HepG2 (cell line): ENCODE measurements around the gene CDH13. TPM values are rescaled to one million over a fixed set of nuclear protein-coding genes. Genes with fewer than 3 reads are reported as not detected.
A peak's percentile ranks its signal among the peaks of the same experiment; 100 is the strongest.

ENCODE experiments used
- ATAC-seq: fragments of 200-7000 bp; cut with Tn5 transposase; 3 replicates; pipeline ENCODE4 v1.9.1; 2020; ENCODE audit warnings: mild to moderate bottlenecking, moderate library complexity
- BruUV-seq: library from RNA; stranded (reverse); fragments of 400-500 nt; replicated peaks from 2 replicates; lab custom pipeline; 2021; lab: Mats Ljungman, UMichigan
- CTCF ChIA-PET: fragments of 300-600 bp; formaldehyde crosslinking; extraction: SDS; loops from one replicate; lab custom pipeline; 2021; ENCODE audit warnings: low total read pairs, inconsistent platforms, low intra/inter-chr PET ratio; lab: Yijun Ruan, JAX
- POLR2A ChIA-PET: fragments of 350-600 bp; sonication (Branson Sonifier 250); formaldehyde crosslinking; loops from one replicate; lab custom pipeline; 2020; ENCODE audit warnings: antibody characterized with exemption, inconsistent platforms; lab: Yijun Ruan, JAX
- DNase-seq: peaks from one replicate; pipeline ENCODE4 v3.0.0-alpha.2; 2015; ENCODE audit warnings: low spot score
- FAIRE-seq: peaks from 3 replicates; lab custom pipeline; 2011; peaks lifted over from hg19 to GRCh38; lab: Jason Lieb, UNC
- H2AFZ ChIP-seq: one replicate; pipeline ENCODE4 v1.6.1; 2011; ENCODE audit warnings: low read length, inconsistent platforms
- H3K27ac ChIP-seq: fragments of 300-600 bp; 3 replicates; pipeline ENCODE4 v1.8.0; 2011; ENCODE audit warnings: mixed run types, mild to moderate bottlenecking, mixed read lengths, low read length, inconsistent platforms; ENCODE audit not compliant: insufficient read depth; ENCODE audit errors: extremely low read length
- H3K27me3 ChIP-seq, 2 experiments: fragments of 200-600 bp in 1 of 2; 2 replicates in 1 of 2; 3 replicates in 1 of 2; pipeline versions ENCODE4 v1.6.0 to v1.8.0; 2011; ENCODE audit warnings: low read length in 2 of 2, mild to moderate bottlenecking in 2 of 2, moderate library complexity in 2 of 2, inconsistent platforms in 1 of 2; ENCODE audit not compliant: insufficient read depth in 2 of 2, control insufficient read depth in 1 of 2
- H3K36me3 ChIP-seq, 2 experiments: fragments of 200-600 bp in 1 of 2; replicated peaks in 1 of 2; 2 replicates in 1 of 2; 3 replicates in 1 of 2; pipeline versions ENCODE4 v1.5.1 to v1.8.0; 2011; ENCODE audit warnings: low read length in 2 of 2, inconsistent platforms in 1 of 2; ENCODE audit not compliant: insufficient read depth in 2 of 2, control insufficient read depth in 1 of 2
- H3K4me1 ChIP-seq: 2 replicates; pipeline ENCODE4 v1.5.1; 2012; ENCODE audit warnings: low read length, inconsistent platforms; ENCODE audit not compliant: insufficient read depth
- H3K4me2 ChIP-seq: 2 replicates; pipeline ENCODE4 v1.6.0; 2011; ENCODE audit warnings: low read depth, low read length, inconsistent platforms
- H3K4me3 ChIP-seq, 3 experiments: fragments of 200-600 bp in 1 of 3; sonication (generic), shearing (Covaris generic) in 1 of 3; replicated peaks in 1 of 3; 2 replicates each; pipeline ENCODE4 v1.5.1; 2011 to 2016; ENCODE audit warnings: low read length in 3 of 3, inconsistent platforms in 2 of 3, low read depth in 2 of 3, mild to moderate bottlenecking in 2 of 3, control low read depth in 1 of 3, mixed read lengths in 1 of 3; ENCODE audit not compliant: insufficient read depth in 1 of 3
- H3K79me2 ChIP-seq: one replicate; pipeline ENCODE4 v1.6.1; 2011; ENCODE audit warnings: low read length, inconsistent platforms; ENCODE audit not compliant: insufficient read depth
- H3K9ac ChIP-seq: 2 replicates; pipeline ENCODE4 v1.6.0; 2011; ENCODE audit warnings: mild to moderate bottlenecking, low read depth, low read length, inconsistent platforms; ENCODE audit not compliant: insufficient read depth
- H3K9me3 ChIP-seq: 2 replicates; pipeline ENCODE4 v1.5.1; 2012; ENCODE audit warnings: mild to moderate bottlenecking, low read length
- H4K20me1 ChIP-seq: 2 replicates; pipeline ENCODE4 v1.6.0; 2011; ENCODE audit warnings: inconsistent platforms, mild to moderate bottlenecking, low read length, moderate library complexity; ENCODE audit not compliant: insufficient read depth
- AKAP8 ChIP-seq: sonication (generic); formaldehyde crosslinking; IDR thresholded peaks from 2 replicates; pipeline ENCODE4 v1.5.1; 2020; ENCODE audit warnings: mild to moderate bottlenecking, missing genetic modification reagents
- ATF7 ChIP-seq, 2 experiments: fragments of 450-650 bp in 1 of 2; sonication (generic) in 1 of 2; formaldehyde crosslinking in 1 of 2; IDR thresholded peaks; 2 replicates each; pipeline versions ENCODE4 v1.4.0 to v1.6.1; 2016 to 2020; ENCODE audit warnings: antibody characterized with exemption in 1 of 2, mild to moderate bottlenecking in 1 of 2, missing genetic modification reagents in 1 of 2
- BCL6 ChIP-seq: IDR thresholded peaks from 2 replicates; pipeline ENCODE4 v1.6.1; 2016; ENCODE audit warnings: missing genetic modification reagents, missing compliant biosample characterization
- HOXA9 ChIP-seq: sonication (generic); formaldehyde crosslinking; IDR thresholded peaks from 2 replicates; pipeline ENCODE4 v1.8.1; 2022; ENCODE audit warnings: missing genetic modification reagents, mild to moderate bottlenecking, moderate library complexity, borderline replicate concordance
- KMT2A ChIP-seq: sonication (generic); formaldehyde crosslinking; IDR thresholded peaks from 2 replicates; pipeline ENCODE4 v1.4.0; 2020; ENCODE audit warnings: missing genetic modification reagents
- LCORL ChIP-seq, 2 experiments: fragments of 450-650 bp in 1 of 2; sonication (generic) in 1 of 2; formaldehyde crosslinking in 1 of 2; IDR thresholded peaks; 2 replicates each; pipeline versions ENCODE4 v1.5.0 to v1.6.1; 2017 to 2020; ENCODE audit warnings: antibody characterized with exemption in 1 of 2, missing genetic modification reagents in 1 of 2
- MTF1 ChIP-seq: sonication (generic); formaldehyde crosslinking; IDR thresholded peaks from 2 replicates; pipeline ENCODE4 v1.5.0; 2020; ENCODE audit warnings: missing genetic modification reagents
- MYC ChIP-seq: sonication (generic); formaldehyde crosslinking; IDR thresholded peaks from 2 replicates; pipeline ENCODE4 v1.9.0; 2021; ENCODE audit warnings: missing genetic modification reagents, borderline replicate concordance
- PCBP1 ChIP-seq: fragments of 200-400 bp; formaldehyde crosslinking; IDR thresholded peaks from 2 replicates; pipeline ENCODE4 v1.6.1; 2017; ENCODE audit warnings: mild to moderate bottlenecking, low read depth, low read length, borderline replicate concordance
- SALL2 ChIP-seq: sonication (generic); formaldehyde crosslinking; IDR thresholded peaks from 2 replicates; pipeline ENCODE4 v1.8.1; 2023; ENCODE audit warnings: mild to moderate bottlenecking, missing genetic modification reagents, inconsistent platforms
- SMARCC2 ChIP-seq: fragments of 450-650 bp; IDR thresholded peaks from 2 replicates; pipeline ENCODE4 v1.6.1; 2017; ENCODE audit warnings: antibody characterized with exemption, mild to moderate bottlenecking
- ZNF136 ChIP-seq: sonication (generic); formaldehyde crosslinking; IDR thresholded peaks from 2 replicates; pipeline ENCODE4 v1.8.1; 2022; ENCODE audit warnings: low read depth, mild to moderate bottlenecking, moderate library complexity, missing genetic modification reagents
- ZNF317 ChIP-seq: sonication (generic); formaldehyde crosslinking; IDR thresholded peaks from 2 replicates; pipeline ENCODE4 v1.5.0; 2020; ENCODE audit warnings: mild to moderate bottlenecking, missing genetic modification reagents
- ZNF687 ChIP-seq: sonication (generic); formaldehyde crosslinking; IDR thresholded peaks from 2 replicates; pipeline ENCODE4 v1.5.1; 2020; ENCODE audit warnings: mild to moderate bottlenecking, missing genetic modification reagents, moderate library complexity
- ZNF776 ChIP-seq: sonication (generic); formaldehyde crosslinking; IDR thresholded peaks from 2 replicates; pipeline ENCODE4 v1.4.0; 2020; ENCODE audit warnings: mild to moderate bottlenecking, missing genetic modification reagents
- WGBS: methylation state at CpG from one replicate; pipeline ENCODE4 v1.1.6; 2017; ENCODE audit warnings: low lambda C conversion rate; 5-methylcytosine and 5-hydroxymethylcytosine counted together
- in situ Hi-C: cut with HindIII; loops from 2 replicates; pipeline ENCODE4 v1.10.0; 2017; ENCODE audit warnings: low pct_unique_long_range_greater_than_20kb; ENCODE audit not compliant: extremely low pct_ligation_motif_present
- intact Hi-C: fragments of 100-400 bp; cut with micrococcal nuclease; formaldehyde crosslinking; loops from one replicate; pipeline ENCODE4 v1.10.0; 2022; ENCODE audit not compliant: unreplicated experiment
- polyA plus RNA-seq, 8 experiments: library from polyadenylated mRNA; depleted of rRNA in 3 of 8; stranded (reverse) in 7 of 8; unstranded in 1 of 8; fragments of >200 nt; fragmentation: Illumina TruSeq in 4 of 8; extraction: Trizol in 4 of 8; gene quantifications; 2 replicates each; pipeline versions ENCODE4 v1.2.1 to v1.2.3, GENCODE V29; 2011 to 2016; ENCODE audit warnings: low read depth in 4 of 8, missing spikeins in 1 of 8, mixed read lengths in 1 of 8; ENCODE audit not compliant: insufficient read depth in 1 of 8
- total RNA-seq, 5 experiments: library from RNA; depleted of rRNA; stranded (reverse); fragments of >200 nt; fragmentation: Illumina TruSeq; extraction: Trizol; gene quantifications; 2 replicates each; pipeline ENCODE4 v1.2.3, GENCODE V29; 2016; ENCODE audit warnings: low read depth in 1 of 5
- TF ChIP-seq, protein P1 (sequence below): sonication (generic); formaldehyde crosslinking; IDR thresholded peaks from 2 replicates; pipeline ENCODE4 v1.4.0; 2020; ENCODE audit warnings: missing genetic modification reagents

The CDH13 gene
- total and polyA plus RNA-seq, 2 of the 13 experiments (the other 11 are each of a cell fraction or from before 2014, with no cell fraction given) = not detected

GRCh38 chr16:83804366-83804765 lies 1177.6 kb downstream of the CDH13 start:
- Histone ChIP-seq H3K4me3 (no peak overlapping the region), H3K79me2 (peaks cover 12% of the 10 kb centered on the region), H4K20me1 (peaks cover 4% of the 10 kb centered on the region), H3K4me2 (peak overlapping the region; percentile 30; the same call in 1 of the 2 replicates), H3K36me3 (no peaks in the 10 kb centered on the region), H3K9ac (no peak overlapping the region), H3K27ac (no peak overlapping the region), H3K4me1 (peaks cover 25% of the 10 kb centered on the region), H2AFZ (no peak overlapping the region), H3K27me3 (peaks cover 0 to 13% of the 10 kb centered on the region in 2 experiments; a peak in 2 of 5 replicates), H3K9me3 (no peaks in the 10 kb centered on the region)
- no peak for DNase-seq
- POLR2A ChIA-PET = no interaction called here
- 0 out of 2 replicates have a peak, but pooled peaks have one; percentile 15 for TF ChIP-seq ZNF687
- TF ChIP-seq, protein P1, sequence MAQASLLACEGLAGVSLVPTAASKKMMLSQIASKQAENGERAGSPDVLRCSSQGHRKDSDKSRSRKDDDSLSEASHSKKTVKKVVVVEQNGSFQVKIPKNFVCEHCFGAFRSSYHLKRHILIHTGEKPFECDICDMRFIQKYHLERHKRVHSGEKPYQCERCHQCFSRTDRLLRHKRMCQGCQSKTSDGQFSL = no peak
- intact Hi-C loops = no loop called here
- no peak for ATAC-seq
- no peak for FAIRE-seq
- 63% methylated on average over 5 of the region's 5 CpGs for WGBS
- in situ Hi-C loops = no loop called here
- CTCF ChIA-PET = no interaction called here
- no TSS peak for BruUV-seq

GRCh38 chr16:83806036-83806435 lies 1179.3 kb downstream of the CDH13 start:
- Histone ChIP-seq H3K9me3 (no peaks in the 10 kb centered on the region), H4K20me1 (peaks cover 4% of the 10 kb centered on the region), H3K4me1 (peaks cover 41% of the 10 kb centered on the region), H2AFZ (no peak overlapping the region), H3K27me3 (peaks cover 0 to 13% of the 10 kb centered on the region in 2 experiments; a peak in 2 of 5 replicates), H3K4me3 (no peak overlapping the region), H3K36me3 (peaks cover 1 to 5% of the 10 kb centered on the region in 2 experiments; a peak in 2 of 5 replicates), H3K79me2 (peaks cover 25% of the 10 kb centered on the region), H3K27ac (no peak overlapping the region), H3K4me2 (no peak overlapping the region), H3K9ac (no peak overlapping the region)
- POLR2A ChIA-PET = no interaction called here
- no TSS peak for BruUV-seq
- DNase-seq = no peak
- intact Hi-C loops = no loop called here
- no peak for FAIRE-seq
- ATAC-seq = no peak
- CTCF ChIA-PET = no interaction called here
- 34% methylated on average over 5 of the region's 5 CpGs for WGBS
- in situ Hi-C loops = no loop called here
- no peak for TF ChIP-seq ZNF776
- no peak for TF ChIP-seq AKAP8 (CRISPR knock-in tag)
- no peak for TF ChIP-seq SALL2
- TF ChIP-seq PCBP1 = no peak
- no peak for TF ChIP-seq MTF1 (CRISPR knock-in tag)
- TF ChIP-seq KMT2A = no peak
- TF ChIP-seq MYC (CRISPR knock-in tag) = no peak
- no peak for TF ChIP-seq BCL6 (CRISPR knock-in tag)
- no peak for TF ChIP-seq SMARCC2
- TF ChIP-seq ATF7 (IDR thresholded peaks at IDR 0.05) = no peak
- TF ChIP-seq ATF7 (CRISPR knock-in tag; IDR thresholded peaks at IDR 0.05) = no peak
- TF ChIP-seq LCORL (IDR thresholded peaks at IDR 0.05) = no peak
- no peak for TF ChIP-seq LCORL (CRISPR knock-in tag; IDR thresholded peaks at IDR 0.05)
- no peak for TF ChIP-seq ZNF136 (CRISPR knock-in tag)
- no peak for TF ChIP-seq ZNF317 (CRISPR knock-in tag)
- no peak for TF ChIP-seq HOXA9
